ENCODE measurements around the gene ZNF546.

GRCh38 chr19:39970675-39971379 is 26.0 kb upstream of the ZNF546 start, which contains the start of gene PSMC4:
- TF ChIP-seq POLR2A (IDR thresholded peaks at IDR 0.05; ENCODE audit: low read length) = peak; percentile 81
- no peak for TF ChIP-seq POLR2AphosphoS2 (conservative IDR thresholded peaks at IDR 0.05; ENCODE audit: low read length)
- TF ChIP-seq CTCF (IDR thresholded peaks at IDR 0.05) = peak; percentile 99
- TF ChIP-seq MAFK (IDR thresholded peaks at IDR 0.05; ENCODE audit: partially characterized antibody) = peak; percentile 59
- TF ChIP-seq USF2 (IDR thresholded peaks at IDR 0.05) = peak; percentile 75
